Measurements from ENCODE around the gene FOXD1. TPM values are rescaled to one million over a fixed set of nuclear protein-coding genes. Genes with fewer than 3 reads are reported as not detected.

Gene FOXD1
- total and polyA plus RNA-seq, 3 donors from 2014 or later = 7.4 to 12.8 (median 9.1) TPM

DNA sequence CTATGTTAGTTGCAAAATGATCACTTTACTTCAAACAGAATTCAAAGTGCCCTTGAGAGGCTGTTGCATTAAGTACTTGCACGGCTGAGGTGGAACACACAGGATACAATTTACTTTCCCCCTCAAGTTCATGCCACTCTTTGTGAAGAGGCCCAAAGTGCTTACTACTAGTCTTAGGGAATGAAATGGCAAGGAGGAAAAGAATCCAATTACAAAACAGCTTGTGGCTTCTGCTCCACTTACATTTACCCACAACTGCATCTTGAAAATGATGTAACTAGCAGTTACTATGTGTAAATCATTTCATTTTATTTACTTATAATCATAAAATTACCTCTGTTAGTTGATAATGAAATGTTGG is 14.6 kb downstream of the FOXD1 start:
- H3K9me3 ChIP-seq = no peaks in the 10 kb centered on the region
- intact Hi-C loops (cut with DNase I; ENCODE audit: low total_unique reads) = no loop called here
- no peak for DNase-seq
- 59 to 71% methylated on average over 1 of the region's 1 CpG for WGBS, 2 donors
- no peaks in the 10 kb centered on the region for H3K27me3 ChIP-seq
- no peak for TF ChIP-seq POLR2A (IDR thresholded peaks at IDR 0.05)
- TF ChIP-seq, protein P1, sequence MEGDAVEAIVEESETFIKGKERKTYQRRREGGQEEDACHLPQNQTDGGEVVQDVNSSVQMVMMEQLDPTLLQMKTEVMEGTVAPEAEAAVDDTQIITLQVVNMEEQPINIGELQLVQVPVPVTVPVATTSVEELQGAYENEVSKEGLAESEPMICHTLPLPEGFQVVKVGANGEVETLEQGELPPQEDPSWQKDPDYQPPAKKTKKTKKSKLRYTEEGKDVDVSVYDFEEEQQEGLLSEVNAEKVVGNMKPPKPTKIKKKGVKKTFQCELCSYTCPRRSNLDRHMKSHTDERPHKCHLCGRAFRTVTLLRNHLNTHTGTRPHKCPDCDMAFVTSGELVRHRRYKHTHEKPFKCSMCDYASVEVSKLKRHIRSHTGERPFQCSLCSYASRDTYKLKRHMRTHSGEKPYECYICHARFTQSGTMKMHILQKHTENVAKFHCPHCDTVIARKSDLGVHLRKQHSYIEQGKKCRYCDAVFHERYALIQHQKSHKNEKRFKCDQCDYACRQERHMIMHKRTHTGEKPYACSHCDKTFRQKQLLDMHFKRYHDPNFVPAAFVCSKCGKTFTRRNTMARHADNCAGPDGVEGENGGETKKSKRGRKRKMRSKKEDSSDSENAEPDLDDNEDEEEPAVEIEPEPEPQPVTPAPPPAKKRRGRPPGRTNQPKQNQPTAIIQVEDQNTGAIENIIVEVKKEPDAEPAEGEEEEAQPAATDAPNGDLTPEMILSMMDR (IDR thresholded peaks at IDR 0.05) = no peak
- no peaks in the 10 kb centered on the region for H3K36me3 ChIP-seq (ENCODE audit: low read depth, missing control alignments)
- peaks cover 4% of the 10 kb centered on the region for H3K4me1 ChIP-seq
- H3K27ac ChIP-seq = no peak overlapping the region
- H3K4me3 ChIP-seq = no peak overlapping the region

DNA sequence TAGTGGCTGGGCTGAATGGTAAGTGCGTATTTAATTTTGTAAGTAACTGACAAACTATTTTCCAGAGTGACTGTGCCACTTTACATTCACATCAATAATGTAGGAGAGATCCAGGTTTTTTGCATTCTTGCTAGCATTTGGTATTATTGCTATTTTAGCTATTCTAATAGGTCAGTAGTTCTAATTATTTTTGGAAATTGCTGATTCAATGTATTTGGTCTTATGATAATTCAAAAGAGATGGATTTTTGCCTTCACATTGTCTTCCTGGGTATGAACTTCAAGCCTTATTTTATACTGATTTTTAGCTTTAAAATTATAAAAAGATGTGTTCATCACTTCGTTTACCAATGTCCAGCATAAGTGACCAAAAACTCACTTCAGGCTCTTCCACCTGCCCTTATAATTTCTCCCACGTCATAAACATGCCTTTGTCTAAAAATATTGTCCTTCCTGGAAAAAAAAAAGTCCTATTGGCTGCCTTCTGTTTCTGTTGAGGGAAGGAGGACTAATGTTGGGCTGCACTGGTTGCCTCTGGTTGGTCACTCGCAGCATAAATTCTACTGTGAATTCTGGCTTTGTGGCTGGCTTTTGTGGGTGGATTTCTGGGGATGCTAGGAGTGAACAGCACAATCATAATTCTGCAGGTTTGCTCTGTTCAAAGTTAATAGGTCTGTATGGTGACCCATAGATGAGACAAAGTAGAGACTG is 15.2 kb downstream of the FOXD1 start:
- DNase-seq = no peak
- Histone ChIP-seq H3K9me3 (no peaks in the 10 kb centered on the region), H3K27ac (no peak overlapping the region), H3K4me3 (no peak overlapping the region), H3K36me3 (ENCODE audit: low read depth, missing control alignments) (no peaks in the 10 kb centered on the region), H3K27me3 (no peaks in the 10 kb centered on the region), H3K4me1 (peaks cover 4% of the 10 kb centered on the region)
- intact Hi-C loops (cut with DNase I; ENCODE audit: low total_unique reads) = no loop called here
- TF ChIP-seq, protein P1 (IDR thresholded peaks at IDR 0.05) = no peak
- no peak for TF ChIP-seq POLR2A (IDR thresholded peaks at IDR 0.05)
- WGBS, 2 donors = 73 to 75% methylated on average over 4 of the region's 4 CpGs

DNA sequence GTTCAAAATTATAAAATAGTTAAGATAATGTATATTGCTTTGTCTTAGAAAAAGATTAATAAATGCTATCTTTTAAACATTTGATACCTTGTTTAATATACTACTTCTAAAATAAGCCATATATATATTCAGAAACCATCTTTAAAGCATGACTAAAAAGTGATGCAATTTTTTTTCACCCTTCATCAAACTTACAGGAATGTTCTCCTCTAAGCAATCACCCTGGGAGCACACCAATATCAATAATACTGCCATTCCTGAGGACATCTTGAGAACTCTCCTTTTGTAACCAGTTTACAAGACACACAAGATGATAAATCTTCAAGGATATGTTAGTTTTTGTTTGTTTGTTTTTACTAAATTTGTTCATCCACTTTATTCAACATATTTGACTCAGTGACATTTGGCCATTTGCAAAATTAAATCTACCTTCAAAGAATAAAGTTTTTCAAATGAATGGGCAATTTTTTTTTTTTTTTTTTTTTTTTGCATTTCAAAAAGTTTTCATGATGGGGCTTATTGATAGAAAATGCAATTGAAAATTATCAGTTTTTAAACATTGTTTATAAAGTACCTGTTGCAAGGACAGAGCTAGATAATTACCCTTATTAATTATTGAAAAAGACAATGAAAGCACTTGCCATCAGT is 17.2 kb downstream of the FOXD1 start:
- Histone ChIP-seq H3K27me3 (no peaks in the 10 kb centered on the region), H3K4me1 (no peaks in the 10 kb centered on the region), H3K27ac (no peak overlapping the region), H3K36me3 (ENCODE audit: low read depth, missing control alignments) (no peaks in the 10 kb centered on the region), H3K9me3 (no peaks in the 10 kb centered on the region), H3K4me3 (no peak overlapping the region)
- TF ChIP-seq, protein P1 (IDR thresholded peaks at IDR 0.05) = no peak
- TF ChIP-seq POLR2A (IDR thresholded peaks at IDR 0.05) = no peak
- no peak for DNase-seq
- intact Hi-C loops (cut with DNase I; ENCODE audit: low total_unique reads) = no loop called here

DNA sequence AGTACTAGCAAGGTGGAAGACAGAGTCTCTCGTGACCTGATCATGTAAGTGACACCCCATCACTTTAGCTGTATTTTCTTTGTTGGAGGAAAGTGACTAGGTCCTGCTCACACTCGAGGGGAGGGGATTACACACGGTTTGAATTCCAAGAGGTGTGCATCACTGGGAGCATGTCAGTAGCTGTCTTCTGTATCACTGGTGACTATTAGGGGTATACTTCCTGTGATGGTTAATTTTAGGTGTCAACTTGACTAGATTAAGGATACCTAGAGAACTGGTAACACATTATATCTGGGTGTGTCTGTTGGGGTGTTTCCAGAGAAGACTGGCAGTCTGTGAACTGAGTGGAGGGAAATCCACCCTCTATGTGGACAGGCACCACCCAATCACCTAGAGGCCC is 22.5 kb downstream of the FOXD1 start:
- intact Hi-C loops (cut with DNase I; ENCODE audit: low total_unique reads) = no loop called here
- WGBS, 2 donors = 85 to 94% methylated on average over 3 of the region's 3 CpGs
- no peak for TF ChIP-seq POLR2A (IDR thresholded peaks at IDR 0.05)
- TF ChIP-seq, protein P1 (IDR thresholded peaks at IDR 0.05) = no peak
- Histone ChIP-seq H3K36me3 (ENCODE audit: low read depth, missing control alignments) (no peaks in the 10 kb centered on the region), H3K4me1 (no peaks in the 10 kb centered on the region), H3K4me3 (no peak overlapping the region), H3K27ac (no peak overlapping the region), H3K9me3 (no peaks in the 10 kb centered on the region), H3K27me3 (no peaks in the 10 kb centered on the region)
- DNase-seq = no peak

DNA sequence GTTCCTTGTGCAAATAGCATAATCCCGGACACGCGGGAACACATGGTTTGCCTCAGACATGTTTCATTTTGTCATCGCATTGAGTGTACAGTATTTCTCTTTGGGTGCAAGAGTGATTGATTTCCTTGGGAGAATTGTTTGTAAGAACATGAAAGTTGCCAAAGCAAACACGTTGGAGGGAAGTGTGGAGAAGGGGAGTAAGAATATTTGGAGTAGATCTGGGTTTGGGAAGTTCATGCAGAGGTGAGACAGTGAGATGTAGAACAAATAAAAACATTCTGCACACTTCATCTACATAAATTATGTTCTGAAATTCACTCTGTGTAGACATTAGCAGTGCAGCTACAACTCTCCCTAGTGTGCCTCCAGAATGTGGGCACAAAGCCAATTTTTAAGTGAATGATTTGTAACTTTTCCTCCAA is 24.0 kb downstream of the FOXD1 start:
- no peak for DNase-seq
- Histone ChIP-seq H3K4me1 (no peaks in the 10 kb centered on the region), H3K36me3 (ENCODE audit: low read depth, missing control alignments) (no peaks in the 10 kb centered on the region), H3K27ac (no peak overlapping the region), H3K4me3 (no peak overlapping the region), H3K27me3 (no peaks in the 10 kb centered on the region), H3K9me3 (no peaks in the 10 kb centered on the region)
- intact Hi-C loops (cut with DNase I; ENCODE audit: low total_unique reads) = no loop called here
- WGBS, 2 donors = 53 to 54% methylated on average over 5 of the region's 5 CpGs
- no peak for TF ChIP-seq POLR2A (IDR thresholded peaks at IDR 0.05)
- TF ChIP-seq, protein P1 (IDR thresholded peaks at IDR 0.05) = no peak

Measured in testis (tissue), 3 donors.